Natural killer cell (primary cell): ENCODE results near the gene MYOM1. TPM values are rescaled to one million over a fixed set of nuclear protein-coding genes. Genes with fewer than 3 reads are reported as not detected.

Source experiments
- ATAC-seq, 3 donors: fragments of 150-1000 bp in 2 of 3; fragments of 200-7000 bp in 1 of 3; cut with Tn5 transposase; 1 replicate in 1 of 3; 2 replicates in 2 of 3; pipeline ENCODE4 v1.10.0; 2021; ENCODE audit warnings: mild to moderate bottlenecking in 2 of 3, moderate library complexity in 2 of 3
- DNase-seq, 2 donors: peaks; one replicate each; pipeline versions ENCODE4 v3.0.0 to v3.0.0-alpha.2; 2013 to 2021; ENCODE audit warnings: mixed read lengths in 1 of 2
- H3K27ac ChIP-seq: one replicate; pipeline ENCODE4 v1.5.1; 2013; ENCODE audit warnings: mild to moderate bottlenecking, low read length
- H3K27me3 ChIP-seq: one replicate; pipeline ENCODE4 v1.6.1; 2013; ENCODE audit warnings: low read length; ENCODE audit not compliant: control insufficient read depth, insufficient read depth
- H3K36me3 ChIP-seq: one replicate; pipeline ENCODE4 v1.6.1; 2013; ENCODE audit warnings: low read length; ENCODE audit not compliant: control insufficient read depth, insufficient read depth
- H3K4me1 ChIP-seq: one replicate; pipeline ENCODE4 v1.6.1; 2013; ENCODE audit warnings: low read length; ENCODE audit not compliant: control insufficient read depth, insufficient read depth
- H3K4me3 ChIP-seq: one replicate; pipeline ENCODE4 v1.5.1; 2013; ENCODE audit warnings: low read length
- H3K9me3 ChIP-seq: one replicate; pipeline ENCODE4 v1.6.1; 2013; ENCODE audit warnings: low read length; ENCODE audit not compliant: control insufficient read depth, insufficient read depth
- H3K27ac Mint-ChIP-seq, 2 donors: one replicate each; pipeline ENCODE4 v1.8.0; 2022; ENCODE audit warnings: mild to moderate bottlenecking in 2 of 2, mixed read lengths in 2 of 2, moderate library complexity in 1 of 2
- H3K27me3 Mint-ChIP-seq, 2 donors: one replicate each; pipeline ENCODE4 v1.8.0; 2022; ENCODE audit warnings: low read depth in 2 of 2, mixed read lengths in 2 of 2
- H3K36me3 Mint-ChIP-seq: one replicate; pipeline ENCODE4 v1.8.0; 2022; ENCODE audit warnings: mixed read lengths
- H3K4me1 Mint-ChIP-seq, 2 donors: one replicate each; pipeline ENCODE4 v1.8.0; 2022; ENCODE audit warnings: mixed read lengths in 2 of 2
- H3K4me3 Mint-ChIP-seq: one replicate; pipeline ENCODE4 v1.8.0; 2022; ENCODE audit warnings: mild to moderate bottlenecking, moderate library complexity, mixed read lengths
- H3K9me3 Mint-ChIP-seq, 2 donors: one replicate each; pipeline ENCODE4 v1.8.0; 2022; ENCODE audit warnings: mixed read lengths in 2 of 2
- WGBS: methylation state at CpG from one replicate; pipeline ENCODE4 v1.1.7; 2013; ENCODE audit warnings: missing lambda C conversion rate; ENCODE audit not compliant: insufficient coverage; 5-methylcytosine and 5-hydroxymethylcytosine counted together
- intact Hi-C: fragments of 100-400 bp; cut with micrococcal nuclease; formaldehyde crosslinking; loops from one replicate; pipeline ENCODE4 v1.14.2; 2022
- total RNA-seq, 4 donors: library from RNA; stranded (reverse); fragments of 120-200 nt in 1 of 4; gene quantifications; one replicate each; pipeline versions ENCODE4 v1.2.3 to v1.2.4, GENCODE V29; 2013 to 2022
- TF ChIP-seq, protein P1 (sequence below): fragments of 200-600 bp; IDR thresholded peaks from one replicate; pipeline ENCODE4 v1.8.0; 2022; ENCODE audit warnings: antibody characterized with exemption

Gene MYOM1
- total RNA-seq, 3 donors from 2014 or later (not counting 1 experiment from before 2014, with no cell fraction given) = 1.7 to 5.8 (median 3.0) TPM

DNA sequence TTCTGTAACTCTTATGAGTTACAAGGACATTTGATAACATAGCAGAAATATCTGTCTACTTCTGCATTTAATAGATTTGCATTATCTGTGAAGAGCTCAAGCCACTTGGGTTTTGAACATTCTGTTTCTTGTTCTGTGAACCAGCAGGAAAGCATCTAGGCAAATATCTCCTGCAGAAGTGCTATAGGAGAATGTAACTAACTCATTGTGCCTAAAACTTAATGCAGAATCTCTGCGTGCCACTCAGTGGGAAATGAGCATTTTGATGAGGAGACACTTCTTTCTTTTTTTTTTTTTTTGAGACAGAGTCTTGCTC is 63.5 kb downstream of the MYOM1 start:
- intact Hi-C loops = no loop called here
- peaks cover 3% of the 10 kb centered on the region for H3K4me1 ChIP-seq
- H3K27ac Mint-ChIP-seq = no peak overlapping the region
- no peaks in the 10 kb centered on the region for H3K36me3 ChIP-seq
- 100% methylated on average over 1 of the region's 1 CpG for WGBS
- no peaks in the 10 kb centered on the region for H3K36me3 Mint-ChIP-seq
- TF ChIP-seq, protein P1, sequence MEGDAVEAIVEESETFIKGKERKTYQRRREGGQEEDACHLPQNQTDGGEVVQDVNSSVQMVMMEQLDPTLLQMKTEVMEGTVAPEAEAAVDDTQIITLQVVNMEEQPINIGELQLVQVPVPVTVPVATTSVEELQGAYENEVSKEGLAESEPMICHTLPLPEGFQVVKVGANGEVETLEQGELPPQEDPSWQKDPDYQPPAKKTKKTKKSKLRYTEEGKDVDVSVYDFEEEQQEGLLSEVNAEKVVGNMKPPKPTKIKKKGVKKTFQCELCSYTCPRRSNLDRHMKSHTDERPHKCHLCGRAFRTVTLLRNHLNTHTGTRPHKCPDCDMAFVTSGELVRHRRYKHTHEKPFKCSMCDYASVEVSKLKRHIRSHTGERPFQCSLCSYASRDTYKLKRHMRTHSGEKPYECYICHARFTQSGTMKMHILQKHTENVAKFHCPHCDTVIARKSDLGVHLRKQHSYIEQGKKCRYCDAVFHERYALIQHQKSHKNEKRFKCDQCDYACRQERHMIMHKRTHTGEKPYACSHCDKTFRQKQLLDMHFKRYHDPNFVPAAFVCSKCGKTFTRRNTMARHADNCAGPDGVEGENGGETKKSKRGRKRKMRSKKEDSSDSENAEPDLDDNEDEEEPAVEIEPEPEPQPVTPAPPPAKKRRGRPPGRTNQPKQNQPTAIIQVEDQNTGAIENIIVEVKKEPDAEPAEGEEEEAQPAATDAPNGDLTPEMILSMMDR = no peak
- no peaks in the 10 kb centered on the region for H3K9me3 ChIP-seq
- H3K4me3 Mint-ChIP-seq = no peak overlapping the region
- peaks cover 0 to 4% of the 10 kb centered on the region in 2 donors for H3K4me1 Mint-ChIP-seq
- H3K27me3 ChIP-seq = no peaks in the 10 kb centered on the region
- no peak for ATAC-seq
- no peaks in the 10 kb centered on the region for H3K27me3 Mint-ChIP-seq
- no peaks in the 10 kb centered on the region for H3K9me3 Mint-ChIP-seq
- H3K4me3 ChIP-seq = no peak overlapping the region
- H3K27ac ChIP-seq = no peak overlapping the region
- no peak for DNase-seq

DNA sequence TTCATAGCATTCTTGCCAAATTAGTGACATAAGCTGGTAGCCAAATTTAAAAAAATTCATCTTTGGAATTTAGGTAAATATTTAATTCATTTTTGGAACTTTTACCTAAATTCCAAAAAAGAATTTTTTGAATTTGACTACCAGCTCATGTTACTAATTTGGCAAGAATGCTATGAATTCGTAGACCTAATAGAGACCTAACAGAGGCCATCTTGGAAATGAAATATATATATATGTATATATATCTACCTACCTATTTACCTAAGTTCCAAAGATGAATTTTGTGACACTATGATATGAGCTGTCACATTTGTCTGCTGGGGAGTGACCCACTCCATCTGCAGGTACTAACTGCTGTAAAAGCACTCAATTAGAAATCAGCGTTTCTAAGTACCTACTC is 65.6 kb downstream of the MYOM1 start:
- Histone ChIP-seq H3K36me3 (no peaks in the 10 kb centered on the region), H3K4me1 (peaks cover 3% of the 10 kb centered on the region), H3K4me3 (no peak overlapping the region), H3K27ac (no peak overlapping the region), H3K27me3 (no peaks in the 10 kb centered on the region), H3K9me3 (no peaks in the 10 kb centered on the region)
- H3K4me1 Mint-ChIP-seq = peaks cover 0 to 4% of the 10 kb centered on the region in 2 donors
- no peaks in the 10 kb centered on the region for H3K27me3 Mint-ChIP-seq
- no peak overlapping the region for H3K27ac Mint-ChIP-seq
- no peaks in the 10 kb centered on the region for H3K36me3 Mint-ChIP-seq
- TF ChIP-seq, protein P1 = no peak
- no CpG with 5 or more reads among the region's 2 CpGs for WGBS
- no peaks in the 10 kb centered on the region for H3K9me3 Mint-ChIP-seq
- ATAC-seq (no peak), DNase-seq (no peak)
- intact Hi-C loops = no loop called here
- no peak overlapping the region for H3K4me3 Mint-ChIP-seq

DNA sequence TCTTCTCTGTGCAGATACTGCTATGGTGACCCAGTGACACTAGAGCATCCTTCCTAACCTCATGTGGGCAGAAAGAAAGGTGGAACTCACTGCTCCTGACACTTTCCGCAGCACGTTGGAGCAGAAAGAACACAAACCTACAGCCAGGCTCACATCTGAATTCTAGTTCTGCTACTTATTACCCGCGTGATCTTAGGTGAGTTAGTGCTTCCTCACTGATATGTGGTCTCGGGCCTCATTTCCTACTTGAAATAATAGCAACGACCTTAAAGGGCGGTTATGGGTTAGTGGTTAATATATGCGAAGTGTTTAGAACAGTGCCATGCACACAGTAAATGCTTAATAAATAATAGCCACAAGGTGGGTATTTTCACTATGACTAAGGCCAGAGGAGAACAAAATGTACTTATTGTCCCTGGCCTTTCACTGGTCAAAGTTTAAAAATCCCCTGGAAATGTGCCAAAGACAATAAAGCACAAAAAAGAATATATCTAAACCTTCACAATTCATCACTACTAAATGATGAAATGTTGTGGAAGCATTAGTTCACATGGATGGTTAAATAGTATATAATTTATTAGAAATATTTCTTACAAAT is 66.6 kb downstream of the MYOM1 start:
- H3K4me1 Mint-ChIP-seq = peaks cover 0 to 4% of the 10 kb centered on the region in 2 donors
- H3K27ac Mint-ChIP-seq = no peak overlapping the region
- Histone ChIP-seq H3K27ac (no peak overlapping the region), H3K9me3 (no peaks in the 10 kb centered on the region), H3K4me1 (peaks cover 3% of the 10 kb centered on the region), H3K36me3 (no peaks in the 10 kb centered on the region), H3K4me3 (no peak overlapping the region), H3K27me3 (no peaks in the 10 kb centered on the region)
- DNase-seq = no peak
- ATAC-seq = peak in 1 of 3 donors; percentile 48
- H3K9me3 Mint-ChIP-seq = no peaks in the 10 kb centered on the region
- intact Hi-C loops = no loop called here
- no peaks in the 10 kb centered on the region for H3K27me3 Mint-ChIP-seq
- no peaks in the 10 kb centered on the region for H3K36me3 Mint-ChIP-seq
- 67% methylated on average over 7 of the region's 8 CpGs for WGBS
- no peak overlapping the region for H3K4me3 Mint-ChIP-seq
- TF ChIP-seq, protein P1 = no peak

DNA sequence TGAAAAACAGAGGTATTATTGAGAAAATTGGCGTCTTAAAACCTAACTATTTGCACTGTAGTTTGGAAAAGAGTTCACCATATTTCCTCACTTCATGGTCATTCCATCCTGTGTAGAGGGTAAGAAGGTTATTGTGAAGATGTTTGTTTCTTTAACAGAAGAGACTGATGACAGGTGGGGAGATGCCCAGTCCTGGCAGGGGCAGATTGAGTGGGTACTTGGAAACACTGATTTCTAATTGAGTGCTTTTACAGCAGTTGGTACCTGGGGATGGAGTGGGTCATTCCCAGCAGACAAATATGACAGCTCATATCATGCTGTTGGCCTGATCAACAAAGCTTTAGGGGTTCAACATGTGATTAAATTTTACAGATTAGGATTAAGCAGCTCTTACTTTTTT is 67.5 kb downstream of the MYOM1 start:
- Mint-ChIP-seq H3K27me3 (no peaks in the 10 kb centered on the region), H3K27ac (no peak overlapping the region), H3K9me3 (no peaks in the 10 kb centered on the region), H3K4me3 (no peak overlapping the region), H3K36me3 (no peaks in the 10 kb centered on the region), H3K4me1 (peaks cover 0 to 4% of the 10 kb centered on the region in 2 donors)
- H3K36me3 ChIP-seq = no peaks in the 10 kb centered on the region
- H3K27ac ChIP-seq = no peak overlapping the region
- ATAC-seq (no peak), DNase-seq (no peak)
- intact Hi-C loops = no loop called here
- no peak overlapping the region for H3K4me3 ChIP-seq
- TF ChIP-seq, protein P1 = no peak
- H3K4me1 ChIP-seq = peaks cover 3% of the 10 kb centered on the region
- no CpG with 5 or more reads among the region's 1 CpG for WGBS
- no peaks in the 10 kb centered on the region for H3K27me3 ChIP-seq
- no peaks in the 10 kb centered on the region for H3K9me3 ChIP-seq
